Progenitor cell of endocrine pancreas (in vitro differentiated cells): Measurements from ENCODE around the gene ANO8. TPM values are rescaled to one million over a fixed set of nuclear protein-coding genes. Genes with fewer than 3 reads are reported as not detected.

Source experiments
- DNase-seq: peaks from one replicate; pipeline ENCODE4 v3.0.0; 2021; ENCODE audit warnings: low spot score; ENCODE audit not compliant: unreplicated experiment
- H3K27ac Mint-ChIP-seq: 2 replicates; pipeline ENCODE4 v1.8.0; 2021; ENCODE audit warnings: mild to moderate bottlenecking, moderate library complexity, mixed read lengths
- H3K27me3 Mint-ChIP-seq: 2 replicates; pipeline ENCODE4 v1.8.0; 2021; ENCODE audit warnings: mixed read lengths
- H3K36me3 Mint-ChIP-seq: 2 replicates; pipeline ENCODE4 v1.8.0; 2022; ENCODE audit warnings: mixed read lengths; ENCODE audit not compliant: insufficient read depth
- H3K4me1 Mint-ChIP-seq: 2 replicates; pipeline ENCODE4 v1.8.0; 2021; ENCODE audit warnings: low read depth, mixed read lengths
- H3K4me3 Mint-ChIP-seq: 2 replicates; pipeline ENCODE4 v1.8.0; 2021; ENCODE audit warnings: low read depth, mild to moderate bottlenecking, moderate library complexity, mixed read lengths
- H3K9me3 Mint-ChIP-seq: 2 replicates; pipeline ENCODE4 v1.8.0; 2021; ENCODE audit warnings: low read depth, mixed read lengths
- total RNA-seq: library from RNA; stranded (reverse); gene quantifications from 2 replicates; pipeline ENCODE4 v1.2.1, GENCODE V29; 2021
- TF ChIP-seq, protein P1 (sequence below): fragments of 200-600 bp; sonication (generic); IDR thresholded peaks from one replicate; pipeline ENCODE4 v1.5.0; 2021; ENCODE audit warnings: antibody characterized with exemption, mild to moderate bottlenecking; ENCODE audit not compliant: unreplicated experiment

The ANO8 gene
- total RNA-seq, 1 donor from 2014 or later: 45.2 TPM

- Mint-ChIP-seq H3K27me3 (peaks cover 14% of the 10 kb centered on the region), H3K36me3 (no peaks in the 10 kb centered on the region), H3K9me3 (no peaks in the 10 kb centered on the region), H3K4me1 (no peaks in the 10 kb centered on the region), H3K27ac (no peak overlapping the region), H3K4me3 (no peak overlapping the region)
- TF ChIP-seq, protein P1, sequence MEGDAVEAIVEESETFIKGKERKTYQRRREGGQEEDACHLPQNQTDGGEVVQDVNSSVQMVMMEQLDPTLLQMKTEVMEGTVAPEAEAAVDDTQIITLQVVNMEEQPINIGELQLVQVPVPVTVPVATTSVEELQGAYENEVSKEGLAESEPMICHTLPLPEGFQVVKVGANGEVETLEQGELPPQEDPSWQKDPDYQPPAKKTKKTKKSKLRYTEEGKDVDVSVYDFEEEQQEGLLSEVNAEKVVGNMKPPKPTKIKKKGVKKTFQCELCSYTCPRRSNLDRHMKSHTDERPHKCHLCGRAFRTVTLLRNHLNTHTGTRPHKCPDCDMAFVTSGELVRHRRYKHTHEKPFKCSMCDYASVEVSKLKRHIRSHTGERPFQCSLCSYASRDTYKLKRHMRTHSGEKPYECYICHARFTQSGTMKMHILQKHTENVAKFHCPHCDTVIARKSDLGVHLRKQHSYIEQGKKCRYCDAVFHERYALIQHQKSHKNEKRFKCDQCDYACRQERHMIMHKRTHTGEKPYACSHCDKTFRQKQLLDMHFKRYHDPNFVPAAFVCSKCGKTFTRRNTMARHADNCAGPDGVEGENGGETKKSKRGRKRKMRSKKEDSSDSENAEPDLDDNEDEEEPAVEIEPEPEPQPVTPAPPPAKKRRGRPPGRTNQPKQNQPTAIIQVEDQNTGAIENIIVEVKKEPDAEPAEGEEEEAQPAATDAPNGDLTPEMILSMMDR: no peak
- no peak for DNase-seq
Observed at GRCh38 chr19:17357724-17358123, 23.1 kb upstream of the ANO8 start.

DNA sequence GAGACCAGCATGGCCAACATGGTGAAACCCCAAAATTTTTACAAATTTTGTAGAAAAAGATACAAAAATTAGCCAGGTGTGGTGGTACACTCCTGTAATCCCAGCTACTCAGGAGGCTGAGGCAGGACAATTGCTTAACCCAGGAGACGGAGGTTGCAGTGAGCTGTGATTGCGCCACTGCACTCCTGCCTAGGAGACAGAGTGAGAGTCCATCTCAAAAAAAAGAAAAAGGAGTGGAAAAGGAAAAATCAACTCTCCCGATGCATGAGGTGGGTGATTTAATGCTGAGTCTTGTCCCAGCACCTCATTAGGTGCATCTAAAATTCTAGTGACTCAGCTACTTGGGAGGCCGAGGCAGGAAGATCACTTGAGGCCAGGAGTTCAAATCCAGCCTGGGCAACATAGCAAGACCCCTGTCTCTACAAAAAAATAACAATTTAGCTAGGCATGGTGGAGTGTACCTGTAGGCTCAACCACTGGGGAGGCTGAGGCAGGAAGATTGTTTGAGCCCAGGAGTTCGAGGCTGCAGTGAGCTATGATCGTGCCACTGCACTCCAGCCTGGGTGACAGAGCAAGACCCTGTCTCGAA is 22.5 kb upstream of the ANO8 start:
- no peak overlapping the region for H3K4me3 Mint-ChIP-seq
- no peaks in the 10 kb centered on the region for H3K36me3 Mint-ChIP-seq
- DNase-seq: no peak
- no peaks in the 10 kb centered on the region for H3K4me1 Mint-ChIP-seq
- no peaks in the 10 kb centered on the region for H3K9me3 Mint-ChIP-seq
- TF ChIP-seq, protein P1: no peak
- no peak overlapping the region for H3K27ac Mint-ChIP-seq
- peaks cover 10% of the 10 kb centered on the region for H3K27me3 Mint-ChIP-seq

DNA sequence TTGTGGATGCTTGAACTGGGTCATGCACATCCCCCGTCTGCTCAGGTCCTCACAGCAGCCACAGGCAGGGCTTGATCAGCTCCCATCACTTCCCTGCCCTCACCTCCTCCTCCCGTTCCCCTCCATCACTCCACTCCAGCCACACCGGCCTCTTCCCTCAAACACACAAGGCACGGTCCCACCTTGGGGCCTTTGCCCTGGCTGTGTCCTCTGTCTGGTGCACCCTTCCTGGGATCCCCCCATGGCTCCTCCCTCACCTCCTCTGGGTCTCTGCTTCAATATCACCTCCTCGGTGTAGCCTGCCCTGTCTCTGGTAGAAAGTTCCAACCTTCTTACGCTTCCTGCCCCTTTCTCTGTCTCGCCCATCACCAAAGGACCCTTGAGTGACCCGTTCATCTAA is 18.7 kb upstream of the ANO8 start:
- Mint-ChIP-seq H3K4me1 (no peaks in the 10 kb centered on the region), H3K27ac (no peak overlapping the region)

GRCh38 chr19:17352608-17353280 is 18.1 kb upstream of the ANO8 start:
- no peak overlapping the region for H3K27ac Mint-ChIP-seq
- no peak for DNase-seq
- no peak overlapping the region for H3K4me3 Mint-ChIP-seq
- H3K4me1 Mint-ChIP-seq: no peaks in the 10 kb centered on the region
- TF ChIP-seq, protein P1: no peak
- no peaks in the 10 kb centered on the region for H3K36me3 Mint-ChIP-seq
- H3K9me3 Mint-ChIP-seq: no peaks in the 10 kb centered on the region
- H3K27me3 Mint-ChIP-seq: peaks cover 25% of the 10 kb centered on the region

More for the DNA sequence above, 18.7 kb upstream of the ANO8 start:
- no peaks in the 10 kb centered on the region for H3K36me3 Mint-ChIP-seq
- no peak for DNase-seq
- no peak overlapping the region for H3K4me3 Mint-ChIP-seq
- TF ChIP-seq, protein P1: no peak
- H3K27me3 Mint-ChIP-seq: peaks cover 22% of the 10 kb centered on the region
- no peaks in the 10 kb centered on the region for H3K9me3 Mint-ChIP-seq

GRCh38 chr19:17351815-17352435 is 17.3 kb upstream of the ANO8 start:
- H3K27me3 Mint-ChIP-seq: peaks cover 28% of the 10 kb centered on the region
- no peak overlapping the region for H3K27ac Mint-ChIP-seq
- no peaks in the 10 kb centered on the region for H3K36me3 Mint-ChIP-seq
- TF ChIP-seq, protein P1: no peak
- no peaks in the 10 kb centered on the region for H3K9me3 Mint-ChIP-seq
- no peak for DNase-seq
- H3K4me3 Mint-ChIP-seq: no peak overlapping the region
- H3K4me1 Mint-ChIP-seq: no peaks in the 10 kb centered on the region
